Measurements from ENCODE around the gene BICC1.

BICC1 gene

DNA sequence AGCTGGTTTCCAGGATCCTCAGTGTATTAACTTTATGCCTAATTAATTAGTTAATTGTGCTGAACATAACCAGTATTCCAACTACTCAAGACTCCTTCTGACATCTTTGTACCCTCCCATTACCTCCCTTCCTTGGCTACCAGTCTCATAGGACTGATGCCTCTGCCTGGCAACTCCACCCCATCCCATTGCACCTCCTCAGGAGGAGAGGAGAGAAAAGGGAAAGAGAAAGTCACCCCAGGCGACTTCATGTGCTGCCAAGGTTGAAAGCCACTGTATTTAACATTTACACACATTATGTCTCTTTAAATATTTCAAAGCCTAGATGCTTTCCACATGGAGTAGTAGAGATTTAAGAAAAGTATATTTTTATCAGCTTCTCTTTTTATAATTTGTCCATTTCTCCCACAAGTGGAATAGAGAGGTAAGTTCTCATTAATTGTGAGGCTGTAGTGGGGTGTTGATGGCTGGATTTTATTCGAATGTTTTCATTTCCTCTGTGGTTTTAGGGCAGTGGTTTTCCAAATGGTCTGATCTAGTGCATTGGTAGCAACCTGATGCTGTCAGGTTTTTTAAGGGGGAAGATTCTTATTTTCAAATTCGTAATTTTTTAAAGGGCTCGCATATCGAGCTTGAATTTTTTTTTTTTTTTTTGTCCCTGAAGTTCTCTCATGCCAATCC lies 148.0 kb downstream of the BICC1 start:
- DNase-seq: no peak

DNA sequence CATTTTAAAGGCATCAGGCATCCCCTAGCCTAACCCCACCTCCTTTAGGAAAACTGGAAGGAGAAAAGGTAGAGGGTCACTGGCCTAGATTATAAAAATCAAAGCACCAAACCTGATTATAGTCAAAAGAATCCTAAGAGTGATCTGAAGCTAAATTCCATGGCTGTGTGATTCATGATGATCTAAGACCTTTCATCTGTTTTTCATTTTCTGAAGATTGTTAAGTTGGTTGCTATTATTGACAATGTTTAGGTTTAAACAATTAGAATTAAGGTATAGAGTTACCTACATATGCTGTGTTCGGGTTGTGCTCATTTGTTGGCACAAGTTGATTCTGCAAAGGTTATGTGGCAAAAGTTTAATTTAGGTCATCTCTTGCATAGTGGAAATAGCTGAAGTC lies 148.7 kb downstream of the BICC1 start:
- DNase-seq: no peak

DNA sequence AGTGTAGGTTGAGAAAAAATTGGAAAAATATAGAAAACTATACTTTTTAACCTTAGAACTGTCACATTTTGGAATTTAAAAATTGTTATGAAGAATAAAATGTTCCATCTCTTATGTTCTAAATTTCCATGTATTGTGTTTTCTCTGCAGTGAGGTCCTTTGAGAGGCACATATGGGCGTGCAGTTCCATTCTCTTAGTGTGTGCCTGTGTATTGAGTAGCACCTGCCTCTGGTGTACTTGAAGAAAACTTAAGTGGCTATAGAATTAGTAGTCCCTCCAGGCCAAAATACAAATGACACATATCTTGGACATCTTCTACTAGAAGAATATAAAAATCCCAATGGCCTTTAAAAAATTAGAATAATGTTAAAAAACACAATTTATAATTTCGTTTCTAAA lies 149.2 kb downstream of the BICC1 start:
- DNase-seq: no peak

DNA sequence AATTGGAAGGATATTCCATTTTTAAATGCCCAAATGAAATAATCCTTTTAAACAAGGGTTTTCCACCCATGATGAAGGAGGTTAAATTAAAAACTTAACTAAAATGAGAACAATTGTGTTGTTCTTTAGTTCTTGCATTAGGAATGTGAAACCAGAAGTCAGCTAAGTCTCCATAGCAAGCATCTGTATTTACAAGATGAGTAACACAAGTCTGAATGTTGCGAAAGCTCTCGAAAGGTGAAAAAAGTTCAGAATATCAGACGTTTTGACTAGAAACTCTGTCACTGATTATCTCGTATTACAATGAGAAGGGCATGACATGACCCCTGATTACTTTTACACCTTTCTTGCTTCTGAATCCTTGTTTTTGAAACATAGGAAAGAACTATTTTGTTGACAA lies 149.6 kb downstream of the BICC1 start:
- no peak for DNase-seq

DNA sequence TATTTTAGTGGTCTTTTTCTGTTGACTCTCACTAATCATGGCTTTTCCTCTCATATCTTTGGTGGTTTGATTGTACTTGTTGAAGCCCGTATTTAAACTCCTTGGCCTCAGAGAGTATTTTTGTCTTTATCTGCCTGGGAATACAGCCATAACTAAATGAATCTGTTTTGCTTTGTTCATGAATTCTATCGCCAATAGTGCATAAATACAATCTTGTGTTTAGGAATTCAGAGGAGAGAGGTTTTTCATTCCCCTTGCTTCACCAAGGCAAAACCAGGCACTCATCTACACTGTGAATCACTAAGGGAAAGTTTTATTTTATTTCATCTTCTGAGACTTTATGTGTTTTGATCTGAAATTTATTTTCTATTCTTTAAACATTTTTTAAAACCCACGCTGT lies 152.7 kb downstream of the BICC1 start:
- no peak for DNase-seq

DNA sequence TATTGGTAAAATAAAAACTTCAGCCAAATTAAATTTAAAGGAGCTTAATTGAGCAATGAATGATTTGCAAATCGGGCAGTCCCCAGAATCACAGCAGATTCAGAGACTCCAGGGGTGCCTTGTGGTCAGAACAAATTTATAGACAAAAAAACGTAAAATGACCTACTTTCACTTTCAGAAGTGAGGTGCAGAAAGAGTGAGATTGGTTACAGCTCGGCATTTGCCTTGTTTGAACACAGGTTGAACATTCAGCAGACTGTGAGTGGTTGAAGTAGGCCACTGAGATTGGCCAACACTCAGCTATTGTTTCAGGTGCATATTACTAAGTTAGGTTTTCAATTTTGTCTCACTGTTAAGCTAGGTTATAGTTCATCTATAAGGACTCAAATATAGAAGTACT lies 153.4 kb downstream of the BICC1 start:
- DNase-seq: no peak

DNA sequence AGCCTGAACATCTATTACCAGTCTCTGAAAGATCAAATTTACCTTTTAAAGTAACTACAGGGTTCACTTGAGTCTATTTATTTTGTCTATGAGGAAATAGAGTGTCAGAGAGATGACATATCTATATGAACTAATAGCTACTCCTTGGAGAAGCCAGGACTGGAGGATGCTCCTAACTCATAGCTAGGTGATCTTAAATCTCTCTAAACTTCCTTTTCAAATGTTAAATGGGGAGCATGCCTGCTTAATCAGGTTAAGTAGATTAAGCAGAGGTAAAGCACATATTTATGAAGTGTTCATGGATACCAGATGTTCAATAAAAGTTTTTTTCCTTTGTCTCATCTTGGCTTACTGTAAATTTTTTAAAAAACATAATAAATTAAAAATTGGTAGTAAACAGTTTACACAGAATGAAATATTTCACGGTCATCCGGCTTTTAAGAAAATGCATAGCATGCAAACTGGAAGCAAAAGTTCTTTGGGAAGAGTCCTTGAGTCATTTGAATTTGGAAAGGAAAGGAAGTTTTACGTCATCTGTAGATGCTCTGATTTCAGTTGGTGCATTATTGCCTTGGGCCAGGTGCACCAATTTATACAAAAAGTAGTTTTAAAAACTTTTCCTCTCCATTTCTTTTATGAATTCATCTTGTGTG lies 155.1 kb downstream of the BICC1 start:
- DNase-seq: no peak

DNA sequence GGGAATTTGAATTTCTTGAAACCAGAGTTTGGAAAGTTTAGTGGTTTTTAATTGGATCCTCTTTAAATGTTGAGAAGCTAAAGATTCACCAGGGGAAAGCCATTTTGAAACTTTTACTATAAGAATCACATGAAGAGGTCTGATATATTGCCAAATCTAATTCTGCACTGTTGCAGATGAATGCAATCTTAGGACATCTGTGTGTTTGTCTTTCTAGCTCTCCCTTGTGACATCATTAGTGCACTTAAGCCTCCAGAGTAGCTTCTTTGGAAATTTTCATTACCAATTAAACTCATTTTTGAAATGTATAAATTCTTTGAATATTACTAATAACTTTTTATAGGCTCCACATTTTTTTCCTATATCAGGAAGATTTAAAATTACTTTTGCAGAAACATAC lies 160.2 kb downstream of the BICC1 start:
- no peak for DNase-seq

DNA sequence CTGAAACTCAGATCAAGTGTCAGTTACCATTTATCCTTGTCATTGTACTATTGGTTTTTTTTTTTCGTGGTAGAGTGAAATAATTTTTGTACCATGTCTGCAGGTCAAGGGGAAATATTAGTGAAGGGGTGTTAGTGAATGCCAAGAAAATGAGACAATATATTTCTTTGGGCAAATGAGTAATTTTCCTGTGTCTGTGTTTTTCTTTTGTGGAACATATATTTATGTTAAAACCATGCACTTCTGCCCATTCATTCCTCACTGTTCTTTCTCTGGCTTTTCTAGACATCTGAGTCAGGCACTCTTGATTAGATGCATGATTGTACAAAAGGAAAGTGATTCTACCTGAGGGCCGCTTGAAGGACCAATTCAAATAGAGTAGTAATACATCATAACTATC lies 161.6 kb downstream of the BICC1 start:
- no peak for DNase-seq

DNA sequence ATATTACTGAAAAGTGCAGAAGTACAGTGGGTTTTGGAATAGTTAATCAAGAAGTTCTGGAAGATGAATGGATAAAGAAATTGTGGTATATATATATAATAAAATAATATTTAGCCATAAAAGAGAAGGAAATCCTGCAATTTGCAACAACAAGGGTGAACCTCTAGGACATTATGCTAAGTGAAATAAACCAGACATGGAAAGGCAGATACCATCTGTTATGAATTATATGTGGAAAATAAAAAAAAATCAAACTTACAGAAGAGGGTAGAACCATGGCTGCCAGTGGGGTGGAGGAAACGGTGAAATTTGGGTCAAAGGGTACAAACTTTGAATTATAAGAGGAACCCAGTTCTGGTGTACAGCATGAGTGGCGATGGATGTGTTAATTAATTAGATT lies 162.6 kb downstream of the BICC1 start:
- DNase-seq: no peak

DNA sequence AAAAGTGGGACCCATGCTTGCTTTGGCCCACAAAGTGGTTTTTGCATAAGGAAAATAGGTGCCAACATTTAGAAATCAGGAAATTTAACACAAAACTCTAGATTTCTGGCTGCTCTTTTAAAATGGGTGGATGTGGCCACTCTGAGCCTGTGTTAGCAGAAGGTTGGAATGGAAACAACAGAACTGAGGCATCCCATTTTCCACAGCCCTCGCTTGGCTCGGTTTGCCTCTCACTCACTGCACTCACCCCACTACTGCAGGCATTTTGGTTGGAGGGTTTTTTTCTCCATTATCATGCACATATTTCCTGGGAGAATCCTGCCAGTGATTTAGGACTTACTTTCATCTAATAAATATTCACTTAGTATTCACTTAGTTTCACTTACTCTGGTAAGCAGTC lies 178.9 kb downstream of the BICC1 start:
- DNase-seq: no peak

DNA sequence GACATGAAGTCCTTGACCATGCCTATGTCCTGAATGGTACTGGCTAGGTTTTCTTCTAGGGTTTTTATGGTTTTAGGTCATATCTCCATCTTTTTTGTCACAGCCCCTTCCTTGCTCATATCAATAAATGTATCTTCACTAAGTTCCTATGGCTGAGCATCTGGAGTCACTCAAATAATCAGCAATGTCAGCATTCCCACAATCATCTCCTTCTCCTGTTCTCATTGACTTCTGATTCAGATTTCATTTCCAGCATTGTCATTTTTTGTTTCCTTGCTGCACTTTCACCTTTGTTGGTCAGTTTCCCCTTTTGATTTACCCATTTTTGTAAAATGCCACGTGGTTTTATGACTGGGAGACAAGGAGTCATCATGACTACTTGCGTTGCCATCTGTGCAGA lies 181.2 kb downstream of the BICC1 start:
- no peak for DNase-seq

DNA sequence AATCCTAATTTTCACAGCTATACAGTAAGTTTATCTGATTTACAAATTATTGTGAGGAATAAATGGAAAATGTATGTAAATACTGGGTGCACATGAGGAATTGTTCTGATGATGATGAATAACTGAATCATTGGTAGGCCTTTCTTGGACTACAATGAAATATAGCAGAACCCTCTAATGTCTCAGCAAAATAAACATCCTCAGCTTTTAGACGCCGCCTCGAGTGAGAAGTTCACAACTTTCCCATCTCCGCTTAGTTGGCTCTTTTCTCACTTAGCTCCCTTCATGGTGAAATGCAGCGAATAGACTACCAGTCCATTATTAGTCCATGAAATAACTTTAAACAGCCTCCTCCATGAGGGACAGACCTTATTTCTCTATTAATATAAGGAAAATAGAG lies 182.3 kb downstream of the BICC1 start:
- DNase-seq: no peak

DNA sequence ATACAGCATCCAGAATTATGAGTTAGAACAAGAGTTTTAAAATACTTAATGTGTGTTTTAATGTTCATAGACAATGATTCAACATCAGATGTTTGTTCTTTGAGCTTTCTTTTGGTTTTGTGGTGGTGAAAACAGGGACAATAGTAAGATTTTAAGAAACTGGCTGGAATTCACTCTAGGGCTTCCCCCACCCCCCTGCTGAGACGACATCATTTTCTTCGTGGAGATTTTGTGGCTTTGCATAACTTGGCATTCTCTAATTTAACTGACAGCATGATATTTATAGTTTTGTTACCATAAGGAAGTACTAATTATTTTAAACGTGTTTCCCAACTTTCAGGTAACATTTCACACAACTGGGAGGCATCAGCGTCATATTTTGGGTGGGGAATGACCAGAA lies 184.1 kb downstream of the BICC1 start:
- no peak for DNase-seq

DNA sequence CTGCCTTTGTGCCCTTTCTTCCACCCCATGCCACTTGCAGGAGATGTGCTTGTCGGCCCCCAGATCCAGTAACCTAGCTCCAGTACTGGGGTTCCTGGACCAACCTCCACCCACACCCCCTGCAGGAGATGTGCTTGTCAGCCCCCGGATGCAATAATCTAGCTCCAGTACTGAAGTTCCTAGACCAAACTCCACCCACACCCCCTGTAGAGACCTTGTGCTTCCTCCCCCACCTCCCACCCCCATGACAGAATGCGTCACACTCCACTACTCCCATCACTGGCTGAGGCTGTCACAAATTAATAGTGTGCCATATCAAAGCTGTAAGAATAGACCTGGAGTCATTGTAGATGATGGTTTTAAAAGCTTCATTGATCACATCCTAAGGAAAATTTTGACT lies 185.0 kb downstream of the BICC1 start:
- no peak for DNase-seq

DNA sequence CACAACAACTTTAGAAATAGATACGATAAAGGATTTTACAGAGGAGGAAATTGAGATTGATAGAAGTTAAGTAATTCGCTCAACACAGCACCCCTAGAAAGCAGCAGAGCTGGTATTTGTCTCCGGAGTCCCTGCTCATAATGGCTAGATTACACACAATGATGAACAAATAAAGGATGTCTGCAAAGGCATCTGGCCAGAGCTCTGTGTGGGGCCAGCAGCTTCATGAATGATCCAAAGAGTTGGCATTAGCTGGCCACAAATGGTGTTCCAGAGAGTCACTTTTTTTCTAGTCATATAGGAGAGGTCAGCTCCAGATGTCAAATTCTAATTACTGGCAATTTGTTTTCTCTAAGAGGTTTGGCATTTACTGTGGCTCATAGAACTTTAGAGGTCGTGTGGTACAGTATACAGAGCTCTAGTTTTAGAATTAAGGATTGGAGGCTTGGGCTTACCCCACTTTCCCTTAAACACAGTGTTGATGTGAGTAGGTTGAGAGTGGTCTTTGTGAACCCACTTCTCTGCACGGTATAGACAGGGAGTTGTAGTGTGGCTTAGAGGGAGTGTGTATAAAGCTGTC lies 186.2 kb downstream of the BICC1 start:
- no peak for DNase-seq

DNA sequence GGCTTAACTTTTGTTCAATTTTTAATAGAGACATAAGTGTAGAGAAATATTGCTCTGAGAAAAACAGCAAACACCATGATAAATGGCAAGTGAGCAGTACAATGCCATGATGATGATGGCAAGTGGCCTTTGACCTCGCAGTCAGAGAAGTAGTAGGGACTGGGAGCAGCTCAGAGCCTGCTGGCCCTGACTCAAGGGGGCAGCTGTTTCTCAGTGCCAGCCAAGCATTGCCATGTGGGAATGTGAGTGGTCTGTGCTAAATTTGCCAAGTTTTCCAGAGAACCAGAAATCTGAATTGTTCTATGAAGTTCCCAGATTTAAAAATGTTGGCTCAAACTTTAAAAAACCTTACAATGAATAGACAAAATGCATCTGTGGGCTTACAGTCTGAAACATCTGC lies 187.9 kb downstream of the BICC1 start:
- DNase-seq: no peak

DNA sequence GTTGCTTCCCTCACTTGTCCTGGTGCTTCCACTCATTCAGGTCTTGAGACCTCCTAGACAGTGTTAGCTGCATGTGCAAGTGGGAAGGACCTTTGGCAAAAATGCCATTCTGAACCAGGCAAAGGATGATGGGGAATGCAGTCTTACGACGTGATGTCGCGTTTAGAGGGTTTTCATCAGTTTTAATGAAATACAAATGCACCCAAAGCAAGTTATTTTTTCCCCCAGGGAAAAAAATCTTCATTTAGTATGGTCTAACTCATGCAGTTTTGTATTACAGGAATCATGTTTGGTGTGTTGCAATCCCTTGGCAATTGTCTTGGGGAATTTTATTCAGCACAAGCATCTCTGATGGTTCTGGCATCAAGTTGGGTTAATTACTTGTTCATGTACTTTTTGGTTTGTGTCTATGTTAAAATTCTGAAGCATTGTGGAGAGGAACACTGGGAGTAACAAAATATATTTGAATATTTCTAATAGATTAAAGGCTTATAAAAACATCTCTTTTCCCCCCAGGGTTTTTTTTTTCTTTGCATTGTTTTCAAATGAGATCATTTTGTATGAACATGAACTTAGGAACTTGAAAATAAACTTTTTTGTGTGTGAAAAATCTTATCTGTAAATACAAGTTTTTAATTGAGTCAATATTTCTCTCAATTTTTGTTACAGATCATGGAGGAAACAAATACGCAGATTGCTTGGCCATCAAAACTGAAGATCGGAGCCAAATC lies 188.9 kb downstream of the BICC1 start:
- DNase-seq: no peak

DNA sequence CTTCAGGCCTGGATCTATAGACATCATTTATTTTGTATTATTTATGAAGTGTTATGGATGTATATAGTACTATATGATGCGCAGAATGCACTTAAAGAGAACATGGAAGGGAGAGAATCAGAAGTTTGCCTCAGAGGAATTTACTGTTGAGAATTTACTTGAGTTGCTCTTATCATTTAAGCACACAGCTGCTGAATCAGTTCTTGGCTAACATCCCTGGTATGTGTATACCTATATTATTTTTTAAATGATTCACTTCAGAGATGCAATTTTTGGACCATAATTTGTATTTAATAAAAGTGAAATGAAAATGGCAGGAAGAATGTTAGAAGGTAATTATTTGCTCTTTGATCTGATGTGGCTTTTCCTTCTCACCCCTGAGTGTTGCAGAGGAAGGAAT lies 191.6 kb downstream of the BICC1 start:
- DNase-seq: no peak

DNA sequence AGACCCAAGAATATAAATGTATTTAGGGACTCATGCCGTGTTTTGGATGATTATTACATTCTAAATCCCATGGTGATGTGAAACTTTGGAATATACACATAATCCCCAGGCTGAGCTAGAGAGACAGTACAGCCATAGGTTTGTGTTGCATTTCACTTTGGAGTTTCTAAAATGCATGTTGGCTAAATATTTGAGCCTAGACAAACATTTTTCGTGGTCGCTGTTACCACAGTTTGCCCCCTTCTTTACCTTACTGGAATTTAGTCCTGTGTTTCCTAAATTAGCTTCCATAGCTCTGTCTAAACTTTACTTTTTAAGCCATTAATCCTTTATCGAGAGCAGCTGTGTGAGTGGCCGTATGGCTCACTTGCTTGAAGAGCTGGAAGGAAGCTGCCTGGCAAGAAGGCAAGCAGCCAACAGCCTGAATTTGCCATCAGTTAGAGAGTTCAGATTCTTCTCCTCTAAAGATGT lies 192.0 kb downstream of the BICC1 start:
- no peak for DNase-seq

DNA sequence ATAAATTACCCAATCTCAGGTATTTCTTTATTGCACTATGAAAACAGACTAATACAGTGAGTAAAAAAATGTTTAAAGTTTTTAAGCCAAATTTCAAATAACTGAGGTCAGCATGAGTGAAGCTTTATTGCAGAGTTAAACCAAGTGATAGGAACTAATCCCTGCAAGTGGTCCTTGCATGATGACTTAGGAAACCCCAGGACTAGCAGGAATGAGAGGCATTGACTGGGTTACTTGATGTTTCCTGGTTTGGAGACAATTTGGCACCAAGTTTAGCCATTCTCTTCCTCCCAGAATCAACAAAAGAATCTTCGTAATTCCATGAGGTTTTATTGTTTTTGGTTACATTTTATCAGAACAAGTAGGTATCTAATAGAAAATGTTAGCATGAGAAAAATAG lies 194.2 kb downstream of the BICC1 start:
- DNase-seq: no peak

DNA sequence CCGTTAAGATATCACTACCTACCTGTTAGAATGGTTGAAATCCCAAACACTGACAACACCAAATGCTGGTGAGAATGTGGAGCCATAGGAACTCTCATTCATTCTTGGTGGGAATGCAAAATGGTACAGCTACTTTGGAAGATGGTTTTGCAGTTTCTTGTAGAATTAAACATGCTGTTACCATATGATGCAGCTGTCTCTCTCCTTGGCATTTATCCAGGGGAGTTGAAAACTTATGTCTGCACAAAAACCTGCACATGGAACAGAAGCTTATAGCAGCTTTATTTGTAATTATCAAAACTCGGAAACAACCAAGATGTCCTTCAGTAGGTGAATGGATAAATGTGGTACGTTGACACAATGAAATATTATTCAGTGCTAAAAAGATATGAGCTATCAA lies 199.5 kb downstream of the BICC1 start:
- DNase-seq: no peak

DNA sequence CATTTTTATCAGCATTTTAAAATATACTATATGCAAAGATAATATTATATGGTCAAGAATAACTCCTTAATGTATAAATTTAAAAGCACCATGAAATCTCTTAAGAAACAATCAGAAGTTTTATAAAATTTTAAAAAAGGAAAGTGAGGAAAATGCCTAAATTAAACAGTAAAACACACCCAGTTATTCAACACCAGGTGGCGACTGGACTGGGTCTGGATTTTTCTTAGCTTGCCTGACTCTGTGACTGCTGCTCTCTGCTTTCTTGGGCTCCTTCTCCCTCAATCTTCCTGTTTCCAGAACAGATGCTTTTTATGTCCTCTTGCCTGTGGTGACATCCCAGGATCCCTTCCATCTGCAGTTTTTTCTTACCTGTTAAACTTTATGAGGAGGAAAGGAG lies 200.3 kb downstream of the BICC1 start:
- DNase-seq: no peak

DNA sequence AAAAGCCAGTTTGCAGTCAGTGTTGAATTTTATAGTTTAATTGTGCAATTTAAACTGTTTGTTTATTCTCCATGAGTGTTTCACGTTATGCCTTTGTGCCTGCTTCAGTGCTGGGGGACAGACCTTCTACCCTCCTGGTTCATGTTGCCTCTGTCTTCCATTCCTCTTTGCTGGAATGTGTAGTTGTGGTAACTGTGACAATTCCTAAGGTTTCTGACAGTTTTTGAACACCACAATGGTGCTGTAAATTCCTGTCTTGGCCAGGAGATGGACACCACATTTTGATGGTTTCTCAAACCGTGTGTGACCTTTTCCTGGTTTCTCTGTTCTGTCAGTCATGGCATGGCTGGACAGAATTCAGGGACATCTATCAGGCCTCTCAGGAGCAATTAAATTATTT lies 201.7 kb downstream of the BICC1 start:
- DNase-seq: no peak
